Measurements from ENCODE around the gene CYREN.

- no peak for TF ChIP-seq CTCF (conservative IDR thresholded peaks at IDR 0.05; ENCODE audit: low read depth, low read length)
- TF ChIP-seq EZH2 (IDR thresholded peaks at IDR 0.05; ENCODE audit: borderline replicate concordance, low read depth, low read length, poor library complexity, severe bottlenecking), result no peak
Observed at GRCh38 chr7:135204876-135205275, 34.4 kb upstream of the CYREN start.
